AG04449 (cell line): ENCODE measurements around the gene LCE1D.

Experiments used
- CTCF ChIA-PET: fragments of 350-600 bp; formaldehyde crosslinking; extraction: SDS; loops from one replicate; lab custom pipeline; 2021; ENCODE audit warnings: antibody characterized with exemption; lab: Yijun Ruan, JAX
- POLR2A ChIA-PET: fragments of 400-600, 350-600 bp; formaldehyde crosslinking; extraction: SDS; loops from one replicate; lab custom pipeline; 2020; ENCODE audit warnings: antibody characterized with exemption, inconsistent platforms; lab: Yijun Ruan, JAX
- DNase-seq: peaks from one replicate; pipeline ENCODE4 v3.0.0-alpha.2; 2010; ENCODE audit warnings: low read depth, low spot score
- H3K4me3 ChIP-seq: 2 replicates; pipeline ENCODE4 v1.5.1; 2011; ENCODE audit warnings: low read depth, mild to moderate bottlenecking, control low read depth, low read length
- CTCF ChIP-seq: IDR thresholded peaks from one replicate; pipeline ENCODE4 v1.5.1; 2011; ENCODE audit warnings: mild to moderate bottlenecking, moderate library complexity, low read length, control low read depth, inconsistent platforms; ENCODE audit not compliant: insufficient read depth; ENCODE audit errors: missing control alignments

The LCE1D gene

GRCh38 chr1:152758636-152759035, 37.9 kb upstream of the LCE1D start:
- CTCF ChIA-PET, result no interaction called here
- H3K4me3 ChIP-seq, result no peak overlapping the region
- TF ChIP-seq CTCF, result no peak
- no peak for DNase-seq
- POLR2A ChIA-PET, result no interaction called here

DNA sequence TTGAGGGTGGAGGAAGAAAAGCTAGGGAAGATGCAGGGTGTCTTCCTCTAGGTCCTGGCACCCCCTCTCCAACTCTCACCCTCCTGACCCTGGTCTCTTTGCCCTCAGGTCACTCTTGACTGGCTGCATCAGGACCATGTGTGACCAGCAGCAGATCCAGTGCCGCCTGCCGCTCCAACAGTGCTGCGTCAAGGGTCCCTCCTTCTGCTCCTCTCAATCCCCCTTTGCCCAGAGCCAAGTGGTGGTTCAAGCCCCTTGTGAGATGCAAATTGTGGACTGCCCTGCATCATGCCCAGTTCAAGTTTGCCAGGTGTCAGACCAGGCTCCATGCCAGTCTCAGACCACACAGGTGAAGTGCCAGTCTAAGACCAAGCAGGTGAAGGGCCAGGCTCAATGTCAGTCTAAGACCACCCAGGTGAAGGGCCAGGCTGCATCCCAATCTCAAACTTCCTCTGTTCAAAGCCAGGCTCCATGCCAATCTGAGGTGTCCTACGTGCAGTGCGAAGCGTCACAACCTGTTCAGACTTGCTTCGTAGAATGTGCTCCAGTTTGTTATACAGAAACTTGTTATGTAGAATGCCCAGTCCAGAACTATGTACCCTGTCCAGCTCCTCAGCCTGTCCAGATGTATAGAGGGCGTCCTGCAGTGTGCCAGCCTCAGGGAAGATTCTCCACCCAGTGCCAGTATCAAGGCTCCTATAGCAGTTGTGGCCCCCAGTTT, 36.9 kb upstream of the LCE1D start:
- no peak overlapping the region for H3K4me3 ChIP-seq
- no peak for TF ChIP-seq CTCF
- ChIA-PET CTCF (no interaction called here), POLR2A (no interaction called here)
- DNase-seq, result no peak

GRCh38 chr1:152760551-152761190, 35.9 kb upstream of the LCE1D start:
- H3K4me3 ChIP-seq, result no peak overlapping the region
- DNase-seq, result no peak
- POLR2A ChIA-PET, result no interaction called here
- TF ChIP-seq CTCF, result no peak
- CTCF ChIA-PET, result no interaction called here

DNA sequence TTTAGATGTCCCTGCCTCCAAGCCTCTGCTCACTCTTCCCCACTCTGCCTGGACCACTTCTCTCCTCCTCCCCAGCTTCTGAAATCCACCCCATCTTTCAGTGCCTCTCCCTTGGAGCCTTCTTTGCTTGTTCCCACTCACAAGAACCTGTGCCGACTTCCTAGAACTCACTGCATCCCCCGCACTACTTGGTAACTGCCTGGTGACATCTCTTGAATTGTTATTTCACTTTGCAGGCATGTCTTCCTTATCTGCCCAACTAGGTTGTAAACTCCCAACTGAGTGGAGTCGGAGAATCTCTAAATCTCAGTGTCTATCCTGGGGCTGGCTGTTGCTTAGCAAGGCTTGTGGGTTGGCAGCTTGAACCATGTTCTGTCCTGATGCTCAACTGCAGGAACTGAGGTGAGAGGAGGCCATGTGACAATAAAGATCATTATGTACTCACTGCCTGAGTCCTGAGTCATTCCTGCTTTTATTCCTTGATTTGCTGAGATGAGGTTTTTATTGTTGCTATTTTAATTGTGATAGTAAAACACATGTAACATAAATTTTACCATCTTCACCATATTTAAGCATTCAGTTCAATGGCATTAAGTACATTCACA, 34.8 kb upstream of the LCE1D start:
- ChIA-PET CTCF (no interaction called here), POLR2A (no interaction called here)
- DNase-seq, result no peak
- no peak for TF ChIP-seq CTCF
- no peak overlapping the region for H3K4me3 ChIP-seq

DNA sequence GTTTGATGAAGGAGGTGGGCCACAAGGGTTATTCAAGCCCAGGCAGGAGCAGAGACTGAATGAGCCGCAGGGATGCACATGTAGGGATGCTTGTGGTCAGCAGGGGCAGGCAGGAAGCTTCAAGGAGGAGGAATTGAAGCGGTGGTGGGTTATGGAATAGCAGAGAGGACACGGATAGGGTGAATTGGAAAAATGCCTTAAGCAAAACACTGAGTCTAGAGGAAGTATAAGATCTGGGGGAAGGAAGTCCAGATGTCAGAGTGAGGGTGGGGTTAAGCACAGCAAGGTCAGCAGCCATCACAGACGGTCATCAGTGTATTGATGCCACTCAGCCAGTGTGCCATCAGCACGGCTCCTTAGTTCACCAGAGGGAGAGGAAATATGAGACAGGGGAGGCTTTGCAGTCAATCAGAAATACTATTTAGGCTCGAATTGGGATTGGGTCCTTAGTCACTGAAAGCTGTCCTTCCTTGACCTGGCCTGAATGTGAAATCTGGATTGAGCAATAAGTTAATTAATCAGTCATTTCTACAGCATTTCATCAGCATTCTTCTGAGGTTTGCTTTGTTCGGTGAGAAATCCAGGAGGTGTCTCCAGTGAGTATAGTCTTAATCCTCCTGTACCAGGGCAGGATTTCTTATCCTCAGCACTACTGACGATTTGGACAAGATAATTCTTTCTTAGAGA, 27.5 kb upstream of the LCE1D start:
- CTCF ChIA-PET, result no interaction called here
- TF ChIP-seq CTCF, result no peak

GRCh38 chr1:152770411-152770810, 26.1 kb upstream of the LCE1D start:
- ChIA-PET POLR2A (no interaction called here), CTCF (no interaction called here)
- H3K4me3 ChIP-seq, result no peak overlapping the region
- TF ChIP-seq CTCF, result no peak
- DNase-seq, result no peak

More for the DNA sequence above, 27.5 kb upstream of the LCE1D start:
- no peak for DNase-seq
- H3K4me3 ChIP-seq, result no peak overlapping the region
- POLR2A ChIA-PET, result no interaction called here
